HG02610 (cell line): Measurements from ENCODE around the gene LOX.

Experiments
- ATAC-seq: cut with Tn5 transposase; IDR thresholded peaks from one replicate; pipeline ENCODE4 v1.9.1; 2021; ENCODE audit warnings: mild to moderate bottlenecking, moderate library complexity; ENCODE audit not compliant: unreplicated experiment

The LOX gene

DNA sequence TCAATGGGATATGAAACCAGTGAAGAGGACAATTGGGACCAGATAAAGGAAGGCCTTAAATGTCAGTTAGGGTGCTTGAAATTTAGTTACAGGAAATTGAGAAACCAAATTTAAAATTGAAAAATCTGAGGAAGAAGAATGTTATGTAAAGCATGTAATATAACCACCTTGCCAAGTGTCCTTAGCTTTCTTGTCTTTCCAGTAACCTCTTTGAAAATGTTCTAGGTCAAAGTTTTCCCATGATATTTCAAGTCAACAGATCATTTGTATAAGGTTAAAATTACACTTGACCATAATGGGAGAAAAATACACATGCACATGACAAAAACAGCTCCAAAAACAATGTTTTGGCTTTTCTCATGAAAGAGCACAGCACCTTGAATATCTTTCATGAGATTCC lies 21.1 kb downstream of the LOX start:
- ATAC-seq, result no peak

DNA sequence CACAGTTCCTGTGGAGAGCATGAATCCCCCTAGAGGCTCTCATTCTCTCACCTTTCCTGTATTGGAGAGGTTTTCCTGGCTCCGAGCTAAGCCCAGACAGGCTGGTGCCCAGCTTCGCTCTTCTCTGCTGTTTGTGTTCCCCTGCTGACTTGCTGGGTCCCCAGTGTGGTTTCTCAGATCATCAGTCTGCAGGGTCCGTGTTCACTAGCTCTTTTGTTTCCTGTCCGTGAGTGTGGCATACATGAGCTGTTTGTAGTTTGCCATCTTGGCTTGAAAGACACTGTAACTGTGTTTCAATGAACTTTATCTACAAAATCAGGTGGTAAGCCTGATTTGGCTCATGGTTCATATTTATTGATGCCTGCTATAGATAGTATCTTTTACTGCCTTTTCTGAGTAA lies 23.8 kb downstream of the LOX start:
- ATAC-seq, result no peak

DNA sequence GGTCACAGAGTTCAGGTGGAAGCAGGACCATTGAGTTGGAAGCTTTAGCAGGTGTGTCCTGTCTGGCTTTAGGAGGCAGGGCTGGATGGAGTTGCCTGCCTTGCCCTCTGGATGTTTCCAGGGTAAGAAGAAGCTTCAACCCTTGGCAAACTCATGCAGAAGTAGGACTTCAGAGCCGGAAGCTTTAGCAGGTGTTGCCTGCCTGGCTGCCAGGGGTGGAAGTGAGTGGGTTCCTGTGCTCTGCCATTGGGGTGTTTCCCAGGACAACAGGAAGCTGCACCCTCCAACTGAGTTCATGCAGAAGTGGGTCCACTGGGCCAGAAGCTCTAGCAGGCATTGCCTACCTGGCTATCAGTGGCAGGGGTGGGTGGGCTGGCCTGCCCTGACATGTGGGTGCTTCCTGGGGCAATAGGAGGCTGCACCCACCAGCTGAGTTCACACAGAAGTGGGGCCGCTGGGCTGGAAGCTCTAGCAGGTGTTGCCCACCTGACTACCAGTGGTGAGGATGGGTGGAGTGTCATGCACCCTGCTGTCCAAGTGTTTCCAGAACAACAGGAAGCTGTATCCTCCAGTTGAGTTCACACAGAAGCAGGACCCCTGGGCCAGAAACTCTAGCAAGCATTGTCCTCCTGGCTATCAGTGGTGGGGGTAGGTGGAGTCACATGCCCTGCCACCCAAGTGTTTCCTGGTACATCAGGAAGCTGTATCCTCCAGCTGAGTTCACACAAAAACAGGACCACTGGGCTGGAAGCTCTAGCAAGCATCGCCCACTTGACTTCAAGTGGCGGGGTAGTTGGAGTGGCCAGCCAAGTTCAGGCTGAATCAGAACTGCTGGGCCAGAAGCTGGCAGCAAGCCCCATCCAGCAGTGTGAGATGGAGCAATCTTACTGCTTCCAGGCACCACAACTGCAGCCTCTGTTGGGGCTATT lies 24.6 kb downstream of the LOX start:
- ATAC-seq, result no peak

DNA sequence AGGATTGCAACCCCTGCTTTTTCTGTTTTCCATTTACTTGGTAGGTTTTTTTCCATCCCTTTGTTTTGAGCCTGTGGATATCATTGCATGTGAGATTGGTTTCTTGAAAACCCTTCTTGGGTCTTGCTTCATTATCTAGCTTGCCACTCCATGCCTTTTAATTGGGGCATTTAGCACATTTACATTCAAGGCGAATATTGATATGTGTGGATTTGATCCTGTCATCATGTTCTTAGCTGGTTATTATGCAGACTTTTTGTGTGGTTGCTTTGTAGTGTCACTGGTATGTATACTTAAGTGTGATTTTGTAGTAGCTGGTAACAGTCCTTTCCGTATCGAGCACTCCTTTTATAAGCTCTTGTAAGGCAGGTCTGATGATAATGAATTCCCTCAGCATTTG lies 26.5 kb downstream of the LOX start:
- ATAC-seq, result no peak

DNA sequence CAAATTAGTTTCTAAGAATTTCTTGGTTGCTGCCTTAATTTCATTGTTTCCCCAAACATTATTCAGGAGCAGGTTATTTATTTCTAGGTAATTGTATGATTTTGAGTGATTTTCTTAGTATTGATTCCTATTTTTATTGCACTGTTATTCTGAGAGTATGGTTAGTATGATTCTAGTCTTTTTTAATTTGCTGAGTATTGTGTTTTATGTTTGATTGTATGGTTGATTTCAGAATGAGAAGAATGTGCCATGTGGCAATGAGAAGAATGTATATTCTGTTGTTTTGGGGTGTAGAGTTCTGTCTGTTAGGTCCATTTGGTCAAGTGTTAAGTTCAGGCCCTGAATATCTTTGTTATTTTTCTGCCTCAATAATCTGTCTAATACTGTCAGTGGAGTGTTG lies 27.1 kb downstream of the LOX start:
- no peak for ATAC-seq

DNA sequence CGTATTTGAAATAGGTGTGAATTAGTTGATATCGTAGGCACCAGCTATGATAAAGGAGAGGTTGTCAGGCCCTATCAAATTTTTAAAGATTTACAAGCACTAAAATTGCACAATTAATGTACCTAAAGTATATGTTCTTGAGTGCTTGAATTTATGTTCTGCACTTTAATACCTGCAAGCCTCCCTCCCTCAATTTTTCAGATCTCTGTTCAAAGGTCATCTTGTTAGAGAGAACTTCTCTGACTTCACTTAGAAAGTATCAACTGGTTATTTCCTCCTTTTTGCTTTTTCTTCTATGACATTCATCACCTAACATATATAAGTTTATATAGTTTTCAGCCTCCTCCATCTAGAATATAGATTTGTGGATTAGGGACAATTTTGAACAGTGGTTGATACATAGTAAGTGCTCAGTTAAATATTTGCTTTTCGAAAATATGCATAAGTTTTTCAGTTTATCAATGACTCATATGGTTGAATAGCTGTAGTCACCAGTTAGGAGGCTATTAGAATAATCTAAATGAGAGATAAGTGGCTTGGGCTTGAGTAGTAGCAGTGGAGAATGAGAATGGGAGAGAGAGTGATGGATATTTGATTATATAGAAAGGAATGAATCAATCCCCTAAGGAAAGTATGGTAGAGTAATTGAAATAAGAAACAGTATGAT lies 37.3 kb downstream of the LOX start:
- no peak for ATAC-seq

DNA sequence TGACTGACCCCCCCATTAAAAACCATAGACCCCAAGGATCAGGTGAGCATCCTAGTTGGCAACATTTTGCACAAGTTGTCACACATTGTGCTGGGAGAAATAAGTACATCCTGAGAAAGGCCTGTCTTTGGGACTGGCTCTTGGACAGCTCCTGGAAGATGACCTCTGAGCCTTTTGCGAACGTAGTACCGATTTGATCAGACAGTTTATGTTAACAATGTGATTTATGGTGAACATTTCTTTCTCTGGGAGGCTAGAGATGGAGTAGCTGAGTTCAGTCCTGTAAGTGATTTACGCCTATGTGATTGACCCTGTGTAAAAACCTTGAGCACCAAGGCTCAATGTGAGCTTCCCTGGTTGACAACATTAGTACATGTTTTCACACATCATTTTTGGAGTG lies 41.7 kb downstream of the LOX start:
- ATAC-seq, result no peak

DNA sequence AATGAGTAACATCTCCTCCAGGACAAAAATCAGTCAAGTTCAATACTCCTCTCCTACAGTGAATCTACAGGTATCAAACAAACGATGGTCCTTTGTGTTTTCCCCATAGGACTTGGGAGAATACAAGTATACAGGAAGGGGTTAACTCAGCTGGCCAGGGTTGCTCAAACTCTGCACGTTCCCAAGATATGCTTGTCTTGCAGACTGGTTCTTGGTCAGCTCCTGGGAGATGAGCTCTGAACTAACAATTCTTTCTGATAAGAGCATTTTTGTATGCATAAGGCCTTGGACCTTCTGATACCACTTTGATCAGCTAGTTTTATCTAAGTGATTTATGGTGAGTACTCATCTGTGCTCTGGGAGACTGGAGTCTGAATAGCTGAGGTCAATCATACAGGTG lies 42.1 kb downstream of the LOX start:
- no peak for ATAC-seq

DNA sequence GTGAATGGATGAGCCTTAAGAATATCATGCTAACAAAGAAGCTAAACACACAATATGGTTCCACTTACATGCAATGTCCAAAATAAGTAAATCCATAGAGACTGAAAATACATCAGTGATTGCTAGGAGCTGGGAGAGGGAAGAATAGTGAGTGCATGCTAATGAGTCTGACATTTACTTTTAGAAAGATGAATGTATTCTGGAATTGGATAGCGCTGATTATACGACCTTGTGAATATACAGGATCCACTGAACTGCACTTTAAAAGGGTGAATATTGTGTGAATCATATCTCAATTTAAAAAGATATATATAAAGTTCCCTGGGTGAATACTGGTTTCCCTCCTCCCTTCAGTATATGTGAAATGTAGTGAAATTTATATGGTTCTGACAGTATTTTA lies 46.2 kb downstream of the LOX start:
- ATAC-seq, result no peak

DNA sequence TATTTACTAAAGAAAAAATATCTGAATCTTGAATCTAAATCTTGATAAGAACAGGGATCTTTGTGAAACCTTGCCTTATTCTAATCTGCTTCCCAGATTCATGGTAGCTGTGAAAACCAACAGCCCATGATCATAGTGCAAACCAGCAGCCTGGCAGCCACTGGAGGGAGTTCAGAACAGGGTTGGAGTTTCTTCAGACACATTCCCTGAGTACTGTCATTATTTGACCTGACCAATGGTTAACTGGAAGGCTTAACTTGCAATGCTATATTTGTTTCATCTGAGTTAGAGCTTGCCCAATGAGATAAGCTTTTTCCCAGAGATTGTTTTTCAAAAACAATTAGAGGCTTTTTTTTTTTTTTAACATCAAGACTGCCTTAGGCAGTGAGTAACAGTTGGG lies 47.8 kb downstream of the LOX start:
- ATAC-seq, result no peak

DNA sequence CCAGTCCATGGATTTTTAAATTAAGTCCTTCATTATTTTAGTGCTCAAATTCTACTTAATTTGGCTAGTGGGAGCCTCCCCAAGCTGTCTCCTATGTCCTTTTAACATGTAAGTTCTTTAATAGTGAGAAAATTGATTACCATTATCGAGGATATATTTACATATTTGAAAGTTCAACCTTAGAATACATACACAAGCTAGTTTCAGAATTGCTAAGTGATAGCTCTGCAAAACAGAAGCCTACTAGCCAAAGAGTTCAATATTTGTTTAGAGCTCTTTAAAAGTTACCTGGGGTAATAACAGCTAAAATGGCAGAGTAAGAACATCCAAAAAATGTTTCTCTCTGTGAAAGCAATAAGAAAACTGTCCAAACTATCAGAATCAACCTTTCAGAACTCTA lies 48.2 kb downstream of the LOX start:
- no peak for ATAC-seq

DNA sequence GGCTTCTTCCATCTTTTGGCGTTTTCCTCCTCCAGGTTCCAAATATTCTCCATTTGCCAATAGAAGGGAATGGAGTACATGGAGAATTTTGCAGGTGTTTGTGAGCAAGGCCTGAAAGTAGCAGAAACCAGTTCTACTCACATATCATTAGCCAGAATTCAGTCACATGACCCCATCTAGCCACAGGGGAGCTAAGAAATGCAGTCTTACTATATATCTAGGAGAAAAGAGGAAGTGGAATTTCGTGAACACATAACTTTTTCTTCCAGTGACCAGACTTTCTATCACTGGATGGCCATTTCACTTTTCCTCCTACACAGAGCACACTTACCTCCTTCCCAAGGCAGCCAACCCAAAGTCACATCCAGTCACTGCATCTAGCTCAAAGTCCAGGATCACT lies 55.1 kb downstream of the LOX start:
- no peak for ATAC-seq

DNA sequence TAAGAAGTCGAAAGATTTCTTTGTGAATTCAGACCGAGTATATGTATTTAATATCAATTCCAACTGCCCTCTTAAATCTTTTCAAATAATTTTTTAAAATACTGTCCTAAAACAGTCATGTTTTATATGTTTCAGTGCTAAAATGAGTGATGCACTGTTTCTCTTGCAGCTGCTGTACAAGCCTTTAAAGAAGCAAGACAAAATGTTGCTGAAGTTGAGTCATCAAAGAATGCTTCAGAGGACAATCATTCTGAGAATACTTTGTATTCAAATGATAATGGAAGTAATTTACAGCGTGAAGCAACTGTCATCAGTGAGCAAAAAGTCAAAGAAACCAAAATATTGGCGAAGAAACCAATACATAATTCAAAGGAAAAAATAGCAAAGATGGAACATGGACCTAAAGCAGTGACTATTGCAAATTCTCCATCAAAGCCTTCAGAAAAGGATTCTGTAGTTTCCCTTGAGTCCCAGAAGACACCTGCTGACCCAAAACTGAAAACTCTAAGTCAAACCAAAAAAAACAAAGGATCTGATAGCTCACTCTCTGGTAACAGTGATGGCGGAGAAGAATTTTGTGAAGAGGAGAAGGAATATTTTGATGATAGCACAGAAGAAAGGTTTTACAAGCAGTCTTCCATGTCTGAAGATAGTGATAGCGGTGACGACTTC lies 58.0 kb downstream of the LOX start:
- ATAC-seq, result peak; percentile 85

DNA sequence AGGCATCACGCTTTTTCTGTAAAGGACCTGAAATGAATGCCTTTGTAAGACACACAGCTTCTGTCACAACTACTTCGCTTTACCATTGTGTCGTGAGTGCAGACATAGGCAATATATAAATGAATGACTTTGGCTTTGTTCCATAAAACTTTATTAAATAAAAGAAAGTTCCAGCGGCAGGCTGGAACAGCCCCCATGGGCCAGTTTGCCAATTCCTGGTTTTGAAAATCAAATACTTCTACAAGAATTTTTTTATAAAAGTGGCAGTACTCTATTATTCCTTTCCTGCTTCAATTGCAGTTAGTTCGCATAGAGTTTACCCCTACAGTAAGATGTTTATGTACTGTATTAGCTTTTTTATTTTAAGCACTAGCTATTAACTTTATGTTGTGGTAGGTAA lies 62.6 kb downstream of the LOX start:
- ATAC-seq, result no peak

DNA sequence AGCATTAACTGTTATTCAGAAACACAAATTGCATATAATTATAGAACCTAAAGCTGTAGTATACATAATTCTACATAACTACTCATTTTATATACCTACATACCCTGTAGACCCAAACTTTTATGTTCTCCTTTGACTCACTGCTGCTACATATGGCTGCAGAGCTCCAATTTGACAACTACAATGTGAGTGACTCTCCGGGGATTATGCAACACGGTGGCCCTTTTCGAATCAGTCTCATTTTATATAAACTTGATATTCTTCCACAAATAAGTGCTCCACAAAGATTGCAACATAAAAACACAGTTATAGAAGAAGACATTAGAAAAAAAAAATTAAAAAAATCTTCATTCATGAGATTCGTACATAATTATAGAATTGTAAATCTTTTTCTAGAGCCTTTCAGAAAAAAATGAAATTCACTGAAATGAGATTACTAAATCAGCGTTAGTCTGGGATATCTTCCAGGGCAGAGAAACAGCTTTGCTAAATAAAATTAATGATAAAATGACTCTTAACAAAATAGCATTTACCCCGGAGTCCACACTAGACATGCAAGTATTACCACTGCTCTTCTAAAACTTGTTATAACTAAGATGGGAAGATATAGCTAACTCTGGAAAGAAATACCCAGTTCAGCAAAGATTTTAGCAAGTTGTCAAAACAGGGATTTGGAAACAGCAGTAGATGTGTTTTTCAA lies 63.7 kb downstream of the LOX start:
- ATAC-seq, result no peak
